Tibial nerve (tissue), 4 donors: Measurements from ENCODE around the gene MTA3. TPM values are rescaled to one million over a fixed set of nuclear protein-coding genes. Genes with fewer than 3 reads are reported as not detected.

Experiments
- DNase-seq, 2 donors: peaks; one replicate each; pipeline ENCODE4 v3.0.0-alpha.2; 2019; ENCODE audit warnings: low spot score in 2 of 2
- H3K27ac ChIP-seq, 4 donors: fragments of 200-600 bp; sonication (generic) in 3 of 4; one replicate each; pipeline ENCODE4 v1.5.1; 2017 to 2019; ENCODE audit warnings: mild to moderate bottlenecking in 1 of 4
- H3K27me3 ChIP-seq, 2 donors: fragments of 200-600 bp; sonication (generic) in 1 of 2; one replicate each; pipeline versions ENCODE4 v1.5.1 to v1.6.0; 2017 to 2019
- H3K36me3 ChIP-seq, 3 donors: fragments of 200-600 bp; sonication (generic); one replicate each; pipeline ENCODE4 v1.5.1; 2018 to 2019
- H3K4me1 ChIP-seq, 4 donors: fragments of 200-600 bp; sonication (generic) in 3 of 4; one replicate each; pipeline ENCODE4 v1.5.1; 2017 to 2019
- H3K4me3 ChIP-seq, 4 donors: fragments of 200-600 bp; sonication (generic) in 3 of 4; one replicate each; pipeline ENCODE4 v1.5.1; 2017 to 2019; ENCODE audit warnings: mild to moderate bottlenecking in 1 of 4, moderate library complexity in 1 of 4
- H3K9me3 ChIP-seq, 4 donors: fragments of 200-600 bp; sonication (generic) in 3 of 4; one replicate each; pipeline ENCODE4 v1.5.1; 2017 to 2019
- EP300 ChIP-seq, 2 donors: sonication (generic); formaldehyde crosslinking; IDR thresholded peaks; one replicate each; pipeline ENCODE4 v1.6.1; 2017; ENCODE audit warnings: antibody characterized with exemption in 2 of 2, mild to moderate bottlenecking in 1 of 2
- POLR2A ChIP-seq, 2 donors: fragments of 450-650 bp; IDR thresholded peaks; one replicate each; pipeline ENCODE4 v1.6.1; 2017; ENCODE audit warnings: antibody characterized with exemption in 2 of 2, mild to moderate bottlenecking in 2 of 2, moderate library complexity in 2 of 2
- WGBS, 2 donors: methylation state at CpG; one replicate each; pipeline ENCODE4 v1.1.5; 2018; 5-methylcytosine and 5-hydroxymethylcytosine counted together
- total RNA-seq, 4 donors: library from RNA; depleted of rRNA; stranded (reverse); fragments of >200 nt; gene quantifications; one replicate each; pipeline ENCODE4 v1.1.0, GENCODE V29; 2016
- TF ChIP-seq, protein P1 (sequence below), 5 experiments: fragments of 200-600 bp in 3 of 5; fragments of 450-650 bp in 2 of 5; sonication (generic) in 3 of 5; IDR thresholded peaks; one replicate each; pipeline ENCODE4 v1.5.1; 2016 to 2019; ENCODE audit warnings: antibody characterized with exemption in 5 of 5, mild to moderate bottlenecking in 3 of 5, moderate library complexity in 2 of 5

MTA3 gene
- total RNA-seq, 4 donors from 2014 or later: 33.1 to 47.0 (median 42.5) TPM

DNA sequence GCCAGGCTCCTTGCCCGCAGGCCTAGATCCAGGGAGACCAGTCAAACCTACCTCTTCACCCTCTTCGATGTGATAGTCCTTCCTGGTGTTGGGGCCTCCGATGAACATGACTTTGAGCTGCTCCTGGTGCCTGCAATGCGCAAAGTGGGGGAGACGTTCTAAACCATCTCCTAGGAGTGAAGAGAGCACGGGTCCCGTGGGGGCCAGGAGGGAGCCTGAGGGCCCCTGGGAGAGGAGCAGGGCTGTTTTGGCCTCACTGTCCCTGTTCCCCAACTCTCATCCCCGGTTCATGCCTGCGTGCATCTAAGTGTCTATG lies 220.0 kb downstream of the MTA3 start:
- no peaks in the 10 kb centered on the region for H3K9me3 ChIP-seq
- H3K27me3 ChIP-seq: no peaks in the 10 kb centered on the region
- WGBS, 2 donors: 65 to 82% methylated on average over 9 of the region's 9 CpGs
- H3K36me3 ChIP-seq: peaks cover 0 to 22% (median 0%) of the 10 kb centered on the region in 3 donors
- no peak for DNase-seq
- TF ChIP-seq, protein P1, sequence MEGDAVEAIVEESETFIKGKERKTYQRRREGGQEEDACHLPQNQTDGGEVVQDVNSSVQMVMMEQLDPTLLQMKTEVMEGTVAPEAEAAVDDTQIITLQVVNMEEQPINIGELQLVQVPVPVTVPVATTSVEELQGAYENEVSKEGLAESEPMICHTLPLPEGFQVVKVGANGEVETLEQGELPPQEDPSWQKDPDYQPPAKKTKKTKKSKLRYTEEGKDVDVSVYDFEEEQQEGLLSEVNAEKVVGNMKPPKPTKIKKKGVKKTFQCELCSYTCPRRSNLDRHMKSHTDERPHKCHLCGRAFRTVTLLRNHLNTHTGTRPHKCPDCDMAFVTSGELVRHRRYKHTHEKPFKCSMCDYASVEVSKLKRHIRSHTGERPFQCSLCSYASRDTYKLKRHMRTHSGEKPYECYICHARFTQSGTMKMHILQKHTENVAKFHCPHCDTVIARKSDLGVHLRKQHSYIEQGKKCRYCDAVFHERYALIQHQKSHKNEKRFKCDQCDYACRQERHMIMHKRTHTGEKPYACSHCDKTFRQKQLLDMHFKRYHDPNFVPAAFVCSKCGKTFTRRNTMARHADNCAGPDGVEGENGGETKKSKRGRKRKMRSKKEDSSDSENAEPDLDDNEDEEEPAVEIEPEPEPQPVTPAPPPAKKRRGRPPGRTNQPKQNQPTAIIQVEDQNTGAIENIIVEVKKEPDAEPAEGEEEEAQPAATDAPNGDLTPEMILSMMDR (IDR thresholded peaks at IDR 0.05): no peak
- TF ChIP-seq POLR2A (IDR thresholded peaks at IDR 0.05) (no peak), EP300 (IDR thresholded peaks at IDR 0.05) (no peak)
- H3K4me3 ChIP-seq: no peak overlapping the region
- H3K4me1 ChIP-seq: peaks cover 0 to 22% (median 6%) of the 10 kb centered on the region in 4 donors
- H3K27ac ChIP-seq: no peak overlapping the region

DNA sequence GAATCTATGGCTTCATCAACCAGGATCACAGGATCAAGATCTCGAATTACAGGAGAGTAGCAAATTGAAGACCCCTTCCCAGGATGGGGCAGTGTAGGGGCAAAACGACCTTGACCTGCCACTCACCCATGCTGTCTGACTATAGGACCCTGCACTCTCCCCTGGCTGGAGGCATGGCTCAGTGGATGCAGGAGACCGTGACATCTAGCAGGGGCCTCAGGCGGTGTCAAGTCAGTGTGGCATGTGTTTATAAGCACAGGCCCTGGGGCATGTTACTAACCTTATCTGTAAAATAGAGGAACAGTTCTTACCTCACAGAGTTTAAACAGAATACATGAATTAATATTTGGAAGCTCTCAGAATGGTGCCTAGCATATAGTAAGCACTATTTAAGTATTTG lies 220.4 kb downstream of the MTA3 start:
- DNase-seq: no peak
- H3K9me3 ChIP-seq: no peaks in the 10 kb centered on the region
- H3K4me3 ChIP-seq: no peak overlapping the region
- no peak overlapping the region for H3K27ac ChIP-seq
- H3K36me3 ChIP-seq: peaks cover 0 to 18% (median 0%) of the 10 kb centered on the region in 3 donors
- TF ChIP-seq EP300 (IDR thresholded peaks at IDR 0.05): no peak
- TF ChIP-seq, protein P1 (IDR thresholded peaks at IDR 0.05): no peak
- no peak for TF ChIP-seq POLR2A (IDR thresholded peaks at IDR 0.05)
- peaks cover 0 to 25% (median 7%) of the 10 kb centered on the region in 4 donors for H3K4me1 ChIP-seq
- WGBS, 2 donors: 68 to 70% methylated on average over 4 of the region's 4 CpGs
- no peaks in the 10 kb centered on the region for H3K27me3 ChIP-seq

DNA sequence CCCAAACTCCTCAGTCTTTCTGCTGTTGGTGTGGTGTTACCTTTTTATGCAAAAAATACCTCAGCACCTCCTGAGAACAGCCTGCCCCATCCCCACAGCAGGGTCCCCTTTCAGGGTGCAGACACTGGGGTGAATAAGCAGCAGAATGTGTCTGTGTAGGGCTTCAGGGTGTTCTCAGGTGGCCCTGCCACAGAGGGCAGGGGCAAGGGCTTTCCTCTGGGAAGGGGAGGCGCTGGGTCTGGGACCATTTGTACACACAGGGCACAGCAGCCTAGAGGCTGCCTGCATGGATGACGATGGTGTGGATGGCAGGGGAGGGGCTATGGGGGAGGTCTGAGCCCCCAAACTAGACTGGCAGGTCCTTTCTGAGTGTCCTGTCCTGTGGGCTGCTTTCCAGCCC lies 221.3 kb downstream of the MTA3 start:
- no peak for DNase-seq
- Histone ChIP-seq H3K9me3 (no peaks in the 10 kb centered on the region), H3K27ac (no peak overlapping the region), H3K4me3 (no peak overlapping the region), H3K27me3 (no peaks in the 10 kb centered on the region), H3K36me3 (peaks cover 0 to 15% (median 0%) of the 10 kb centered on the region in 3 donors), H3K4me1 (peaks cover 0 to 34% (median 12%) of the 10 kb centered on the region in 4 donors)
- TF ChIP-seq, protein P1 (IDR thresholded peaks at IDR 0.05): no peak
- TF ChIP-seq POLR2A (IDR thresholded peaks at IDR 0.05) (no peak), EP300 (IDR thresholded peaks at IDR 0.05) (no peak)
- 80 to 96% methylated on average over 1 to 2 of the region's 2 CpGs for WGBS, 2 donors

DNA sequence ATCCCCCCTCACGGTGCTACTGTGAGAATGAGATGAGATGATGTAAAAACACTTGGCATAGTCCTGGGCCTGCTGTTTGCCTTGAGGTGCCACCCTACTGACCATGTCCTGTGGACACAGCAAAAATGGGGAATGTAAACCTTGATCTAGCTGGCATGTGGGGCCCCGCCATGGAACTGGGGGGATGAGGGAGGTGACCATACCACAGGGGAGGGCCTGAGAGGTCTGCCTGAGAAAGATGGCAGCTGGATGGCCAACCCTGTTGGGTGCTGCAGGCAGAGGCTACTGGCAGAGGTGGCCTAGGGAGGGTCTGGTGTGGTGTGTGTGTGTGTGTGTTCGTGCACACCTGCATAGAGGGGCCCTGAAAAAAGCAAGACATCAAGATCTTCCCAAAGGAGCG lies 223.2 kb downstream of the MTA3 start:
- Histone ChIP-seq H3K36me3 (peaks cover 0 to 9% (median 0%) of the 10 kb centered on the region in 3 donors), H3K4me3 (peak overlapping the region in 2 of 4 donors; percentile 49 to 76), H3K4me1 (peaks cover 0 to 34% (median 12%) of the 10 kb centered on the region in 4 donors), H3K9me3 (no peaks in the 10 kb centered on the region), H3K27ac (peak overlapping the region; percentile 65 to 94 (median 88)), H3K27me3 (no peaks in the 10 kb centered on the region)
- no peak for DNase-seq
- TF ChIP-seq EP300 (IDR thresholded peaks at IDR 0.05) (no peak), POLR2A (IDR thresholded peaks at IDR 0.05) (no peak)
- TF ChIP-seq, protein P1 (IDR thresholded peaks at IDR 0.05): no peak
- WGBS, 2 donors: 58 to 86% methylated on average over 4 of the region's 4 CpGs

DNA sequence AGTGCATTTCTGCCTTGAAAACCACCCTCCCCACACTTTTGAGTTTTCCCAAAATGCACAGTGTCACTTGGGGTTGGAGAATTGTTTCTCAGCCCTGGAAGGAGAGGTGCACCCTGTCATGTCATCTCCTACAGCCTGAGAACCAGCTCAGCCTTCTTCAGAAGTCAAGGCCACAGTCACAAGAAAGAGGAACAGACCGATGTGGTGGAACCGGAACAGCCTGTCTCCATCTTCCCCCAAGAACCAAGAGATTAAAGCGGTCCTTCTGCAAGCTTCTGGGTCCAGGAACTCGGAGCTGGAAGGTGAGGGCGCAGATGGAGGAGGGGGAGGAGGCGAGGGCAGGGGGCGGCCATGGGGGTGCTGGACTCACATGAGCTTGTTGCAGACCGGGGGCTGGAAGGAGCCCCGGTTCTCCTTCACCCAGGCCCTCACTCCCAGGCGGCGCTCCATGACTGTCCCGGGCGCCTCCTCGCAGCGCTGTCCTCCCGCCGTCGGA lies 223.7 kb downstream of the MTA3 start:
- TF ChIP-seq POLR2A (IDR thresholded peaks at IDR 0.05): no peak
- no peak for TF ChIP-seq EP300 (IDR thresholded peaks at IDR 0.05)
- TF ChIP-seq, protein P1 (IDR thresholded peaks at IDR 0.05): no peak
- DNase-seq: no peak
- peak overlapping the region; percentile 65 to 94 (median 88) for H3K27ac ChIP-seq
- H3K4me1 ChIP-seq: peaks cover 0 to 34% (median 12%) of the 10 kb centered on the region in 4 donors
- H3K4me3 ChIP-seq: peak overlapping the region; percentile 49 to 76 (median 64)
- no peaks in the 10 kb centered on the region for H3K9me3 ChIP-seq
- WGBS, 2 donors: 8 to 12% methylated on average over 14 to 15 of the region's 18 CpGs
- peaks cover 0 to 4% (median 0%) of the 10 kb centered on the region in 3 donors for H3K36me3 ChIP-seq
- no peaks in the 10 kb centered on the region for H3K27me3 ChIP-seq
